WTC11 (cell line): ENCODE measurements around the gene TSC1. TPM values are rescaled to one million over a fixed set of nuclear protein-coding genes. Genes with fewer than 3 reads are reported as not detected.

Experiments
- ATAC-seq: fragments of 200-7000 bp; cut with Tn5 transposase; 2 replicates; pipeline ENCODE4 v1.10.0; 2021; ENCODE audit warnings: mild to moderate bottlenecking, moderate library complexity
- CTCF ChIA-PET: fragments of 300-600 bp; sonication (Branson Sonifier 250); formaldehyde crosslinking; loops from one replicate; lab custom pipeline; 2021; ENCODE audit warnings: antibody characterized with exemption; lab: Charles Lee
- POLR2A ChIA-PET: fragments of 350-600 bp; sonication (Branson Sonifier 250); formaldehyde crosslinking; loops from one replicate; lab custom pipeline; 2021; ENCODE audit warnings: antibody characterized with exemption; lab: Charles Lee
- DNase-seq: peaks from one replicate; pipeline ENCODE4 v3.0.0; 2021; ENCODE audit warnings: low spot score
- H3K27ac Mint-ChIP-seq: 2 replicates; pipeline ENCODE4 v1.8.0; 2021; ENCODE audit warnings: mixed read lengths
- H3K27me3 Mint-ChIP-seq: 2 replicates; pipeline ENCODE4 v1.8.0; 2021; ENCODE audit warnings: low read depth, mild to moderate bottlenecking, moderate library complexity, mixed read lengths
- H3K36me3 Mint-ChIP-seq: 2 replicates; pipeline ENCODE4 v1.8.0; 2021; ENCODE audit warnings: mixed read lengths
- H3K4me1 Mint-ChIP-seq: 2 replicates; pipeline ENCODE4 v1.8.0; 2022; ENCODE audit warnings: mixed read lengths
- H3K4me3 Mint-ChIP-seq: 2 replicates; pipeline ENCODE4 v1.8.0; 2021; ENCODE audit warnings: mild to moderate bottlenecking, moderate library complexity, mixed read lengths
- H3K9me3 Mint-ChIP-seq: 2 replicates; pipeline ENCODE4 v1.8.0; 2021; ENCODE audit warnings: mixed read lengths
- ATF3 ChIP-seq: sonication (generic); formaldehyde crosslinking; conservative IDR thresholded peaks from 2 replicates; pipeline ENCODE4 v1.8.1; 2022; ENCODE audit warnings: mild to moderate bottlenecking, missing genetic modification reagents
- CDX4 ChIP-seq: fragments of 250-450 bp; sonication (Bioruptor Pico); IDR thresholded peaks from 2 replicates; pipeline ENCODE4 v1.9.0; 2021; ENCODE audit warnings: moderate library complexity, mild to moderate bottlenecking, inconsistent platforms, borderline replicate concordance
- EMX1 ChIP-seq: fragments of 250-450 bp; sonication (Bioruptor Pico); IDR thresholded peaks from 2 replicates; pipeline ENCODE4 v1.8.0; 2021; ENCODE audit warnings: mild to moderate bottlenecking
- ESRRA ChIP-seq: sonication (generic); formaldehyde crosslinking; IDR thresholded peaks from 2 replicates; pipeline ENCODE4 v1.8.1; 2022; ENCODE audit warnings: mild to moderate bottlenecking, missing genetic modification reagents, borderline replicate concordance
- FOXJ3 ChIP-seq: sonication (generic); formaldehyde crosslinking; IDR thresholded peaks from 2 replicates; pipeline ENCODE4 v1.9.0; 2021; ENCODE audit warnings: missing genetic modification reagents, mild to moderate bottlenecking, borderline replicate concordance
- GABPB1 ChIP-seq: sonication (generic); formaldehyde crosslinking; IDR thresholded peaks from 2 replicates; pipeline ENCODE4 v1.8.1; 2023; ENCODE audit warnings: mild to moderate bottlenecking, missing genetic modification reagents
- GRHL2 ChIP-seq: fragments of 250-450 bp; sonication (Bioruptor Pico); IDR thresholded peaks from 2 replicates; pipeline ENCODE4 v1.8.0; 2022; ENCODE audit warnings: mild to moderate bottlenecking, moderate library complexity; ENCODE audit not compliant: insufficient replicate concordance, severe bottlenecking
- IRF2 ChIP-seq: sonication (generic); formaldehyde crosslinking; IDR thresholded peaks from 2 replicates; pipeline ENCODE4 v1.8.0; 2022; ENCODE audit warnings: low read depth, missing genetic modification reagents, borderline replicate concordance
- JAZF1 ChIP-seq: fragments of 250-450 bp; sonication (Bioruptor Pico); IDR thresholded peaks from 2 replicates; pipeline ENCODE4 v1.9.0; 2021; ENCODE audit warnings: moderate library complexity, mild to moderate bottlenecking, inconsistent platforms
- NFYB ChIP-seq: sonication (generic); formaldehyde crosslinking; conservative IDR thresholded peaks from 2 replicates; pipeline ENCODE4 v1.8.0; 2022; ENCODE audit warnings: low read depth, missing genetic modification reagents
- OVOL2 ChIP-seq: fragments of 250-450 bp; sonication (Bioruptor Pico); IDR thresholded peaks from 2 replicates; pipeline ENCODE4 v1.9.0; 2021; ENCODE audit warnings: mild to moderate bottlenecking, borderline replicate concordance
- SOX15 ChIP-seq: fragments of 250-450 bp; sonication (Bioruptor Pico); IDR thresholded peaks from 2 replicates; pipeline ENCODE4 v1.9.0; 2021; ENCODE audit warnings: mild to moderate bottlenecking
- TCF7 ChIP-seq: sonication (generic); formaldehyde crosslinking; IDR thresholded peaks from 2 replicates; pipeline ENCODE4 v1.8.0; 2022; ENCODE audit warnings: mild to moderate bottlenecking, low read depth, missing genetic modification reagents, moderate library complexity
- TEAD1 ChIP-seq: sonication (generic); formaldehyde crosslinking; IDR thresholded peaks from 2 replicates; pipeline ENCODE4 v1.8.0; 2022; ENCODE audit warnings: mild to moderate bottlenecking, missing genetic modification reagents
- ZMAT4 ChIP-seq: fragments of 250-450 bp; sonication (Bioruptor Pico); IDR thresholded peaks from 2 replicates; pipeline ENCODE4 v1.9.0; 2021; ENCODE audit warnings: mild to moderate bottlenecking
- ZNF512 ChIP-seq: sonication (generic); formaldehyde crosslinking; IDR thresholded peaks from 2 replicates; pipeline ENCODE4 v1.8.1; 2022; ENCODE audit warnings: missing genetic modification reagents, borderline replicate concordance
- total RNA-seq: library from RNA; stranded (reverse); gene quantifications from 3 replicates; pipeline ENCODE4 v1.2.3, GENCODE V29; 2021
- TF ChIP-seq, protein P1 (sequence below): fragments of 250-450 bp; sonication (Bioruptor Pico); IDR thresholded peaks from 2 replicates; pipeline ENCODE4 v1.9.0; 2021; ENCODE audit warnings: mild to moderate bottlenecking, borderline replicate concordance

Gene TSC1
- total RNA-seq, 1 experiment from 2014 or later, result 52.9 TPM

DNA sequence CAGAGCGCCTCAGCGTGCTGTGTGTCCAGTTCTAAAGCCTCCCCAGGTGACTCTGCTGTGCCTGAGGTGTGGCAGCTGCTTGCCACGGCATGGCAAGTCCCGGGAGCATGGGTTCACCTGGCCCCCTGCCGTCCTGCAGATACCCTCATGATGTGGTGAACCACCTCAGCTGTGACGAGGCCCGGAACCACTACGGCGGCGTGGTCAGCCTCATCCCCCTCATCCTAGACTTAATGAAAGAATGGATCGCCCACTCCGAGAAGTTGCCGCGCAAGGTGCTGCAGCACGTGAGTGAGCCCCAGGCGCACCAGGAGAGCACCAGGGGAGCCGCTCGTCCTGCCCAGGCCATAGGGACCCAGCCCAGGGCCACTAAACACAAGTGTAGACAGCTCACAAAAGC is 56.3 kb downstream of the TSC1 start:
- H3K4me1 Mint-ChIP-seq, result no peaks in the 10 kb centered on the region; the same call in 1 of the 2 replicates
- H3K27me3 Mint-ChIP-seq, result no peaks in the 10 kb centered on the region
- H3K9me3 Mint-ChIP-seq, result no peaks in the 10 kb centered on the region
- no peak overlapping the region for H3K4me3 Mint-ChIP-seq
- H3K27ac Mint-ChIP-seq, result no peak overlapping the region
- DNase-seq, result no peak
- POLR2A ChIA-PET, result no interaction called here
- CTCF ChIA-PET, result no interaction called here
- no peaks in the 10 kb centered on the region for H3K36me3 Mint-ChIP-seq
- no peak for ATAC-seq
- no peak for TF ChIP-seq GABPB1 (CRISPR knock-in tag)
- no peak for TF ChIP-seq TCF7 (CRISPR knock-in tag)
- TF ChIP-seq, protein P1, sequence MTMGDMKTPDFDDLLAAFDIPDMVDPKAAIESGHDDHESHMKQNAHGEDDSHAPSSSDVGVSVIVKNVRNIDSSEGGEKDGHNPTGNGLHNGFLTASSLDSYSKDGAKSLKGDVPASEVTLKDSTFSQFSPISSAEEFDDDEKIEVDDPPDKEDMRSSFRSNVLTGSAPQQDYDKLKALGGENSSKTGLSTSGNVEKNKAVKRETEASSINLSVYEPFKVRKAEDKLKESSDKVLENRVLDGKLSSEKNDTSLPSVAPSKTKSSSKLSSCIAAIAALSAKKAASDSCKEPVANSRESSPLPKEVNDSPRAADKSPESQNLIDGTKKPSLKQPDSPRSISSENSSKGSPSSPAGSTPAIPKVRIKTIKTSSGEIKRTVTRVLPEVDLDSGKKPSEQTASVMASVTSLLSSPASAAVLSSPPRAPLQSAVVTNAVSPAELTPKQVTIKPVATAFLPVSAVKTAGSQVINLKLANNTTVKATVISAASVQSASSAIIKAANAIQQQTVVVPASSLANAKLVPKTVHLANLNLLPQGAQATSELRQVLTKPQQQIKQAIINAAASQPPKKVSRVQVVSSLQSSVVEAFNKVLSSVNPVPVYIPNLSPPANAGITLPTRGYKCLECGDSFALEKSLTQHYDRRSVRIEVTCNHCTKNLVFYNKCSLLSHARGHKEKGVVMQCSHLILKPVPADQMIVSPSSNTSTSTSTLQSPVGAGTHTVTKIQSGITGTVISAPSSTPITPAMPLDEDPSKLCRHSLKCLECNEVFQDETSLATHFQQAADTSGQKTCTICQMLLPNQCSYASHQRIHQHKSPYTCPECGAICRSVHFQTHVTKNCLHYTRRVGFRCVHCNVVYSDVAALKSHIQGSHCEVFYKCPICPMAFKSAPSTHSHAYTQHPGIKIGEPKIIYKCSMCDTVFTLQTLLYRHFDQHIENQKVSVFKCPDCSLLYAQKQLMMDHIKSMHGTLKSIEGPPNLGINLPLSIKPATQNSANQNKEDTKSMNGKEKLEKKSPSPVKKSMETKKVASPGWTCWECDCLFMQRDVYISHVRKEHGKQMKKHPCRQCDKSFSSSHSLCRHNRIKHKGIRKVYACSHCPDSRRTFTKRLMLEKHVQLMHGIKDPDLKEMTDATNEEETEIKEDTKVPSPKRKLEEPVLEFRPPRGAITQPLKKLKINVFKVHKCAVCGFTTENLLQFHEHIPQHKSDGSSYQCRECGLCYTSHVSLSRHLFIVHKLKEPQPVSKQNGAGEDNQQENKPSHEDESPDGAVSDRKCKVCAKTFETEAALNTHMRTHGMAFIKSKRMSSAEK (CRISPR knock-in tag), result no peak
- TF ChIP-seq OVOL2 (CRISPR knock-in tag), result no peak
- no peak for TF ChIP-seq ESRRA (CRISPR knock-in tag)

GRCh38 chr9:132887181-132888120 is 57.0 kb downstream of the TSC1 start:
- ChIA-PET POLR2A (no interaction called here), CTCF (interaction anchor here (1.0 kb wide), 1 partner anchor 83 kb away, joined by 3 read pairs; no protein-coding TSS in a partner anchor)
- Mint-ChIP-seq H3K27me3 (no peaks in the 10 kb centered on the region), H3K4me1 (no peaks in the 10 kb centered on the region), H3K27ac (no peak overlapping the region), H3K9me3 (no peaks in the 10 kb centered on the region), H3K4me3 (no peak overlapping the region), H3K36me3 (no peaks in the 10 kb centered on the region)
- TF ChIP-seq TEAD1 (CRISPR knock-in tag) (no peak), ATF3 (CRISPR knock-in tag) (no peak), EMX1 (no peak), NFYB (CRISPR knock-in tag) (no peak), GRHL2 (no peak), ZMAT4 (no peak), IRF2 (CRISPR knock-in tag) (no peak), SOX15 (CRISPR knock-in tag) (no peak), CDX4 (CRISPR knock-in tag) (no peak), JAZF1 (no peak), ZNF512 (no peak), FOXJ3 (CRISPR knock-in tag) (no peak)
- TF ChIP-seq, protein P1 (CRISPR knock-in tag), result no peak
- ATAC-seq, result no peak
- DNase-seq, result no peak
